ENCODE results near the gene MORN1. TPM values are rescaled to one million over a fixed set of nuclear protein-coding genes. Genes with fewer than 3 reads are reported as not detected.

Gene MORN1
- total and polyA plus RNA-seq, 9 of the 15 experiments (the other 6 are each of a cell fraction or from before 2014, with no cell fraction given), result 0.24 to 9.3 (median 4.2) TPM

DNA sequence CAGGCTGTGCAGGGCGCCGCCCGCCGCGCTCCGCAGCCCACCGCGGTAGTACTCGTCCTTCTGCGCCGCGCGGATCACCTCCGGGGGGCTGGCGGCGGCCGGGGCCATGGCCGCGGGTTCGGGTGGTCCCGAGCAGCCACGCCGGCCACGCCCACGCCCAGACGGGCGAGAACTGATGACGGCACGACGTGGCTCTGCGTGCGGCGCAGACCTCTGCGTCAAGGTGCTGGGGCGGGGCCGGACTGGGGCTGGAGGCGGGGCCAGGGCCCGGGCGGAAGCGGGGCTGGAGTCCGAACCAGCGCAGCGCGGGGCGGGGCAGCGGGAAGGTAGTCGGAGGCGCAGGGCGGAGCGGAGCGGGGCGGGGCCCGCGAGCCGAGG lies 21.0 kb upstream of the MORN1 start, which contains the start of gene PEX10 (continued):
- TF ChIP-seq, protein P1, sequence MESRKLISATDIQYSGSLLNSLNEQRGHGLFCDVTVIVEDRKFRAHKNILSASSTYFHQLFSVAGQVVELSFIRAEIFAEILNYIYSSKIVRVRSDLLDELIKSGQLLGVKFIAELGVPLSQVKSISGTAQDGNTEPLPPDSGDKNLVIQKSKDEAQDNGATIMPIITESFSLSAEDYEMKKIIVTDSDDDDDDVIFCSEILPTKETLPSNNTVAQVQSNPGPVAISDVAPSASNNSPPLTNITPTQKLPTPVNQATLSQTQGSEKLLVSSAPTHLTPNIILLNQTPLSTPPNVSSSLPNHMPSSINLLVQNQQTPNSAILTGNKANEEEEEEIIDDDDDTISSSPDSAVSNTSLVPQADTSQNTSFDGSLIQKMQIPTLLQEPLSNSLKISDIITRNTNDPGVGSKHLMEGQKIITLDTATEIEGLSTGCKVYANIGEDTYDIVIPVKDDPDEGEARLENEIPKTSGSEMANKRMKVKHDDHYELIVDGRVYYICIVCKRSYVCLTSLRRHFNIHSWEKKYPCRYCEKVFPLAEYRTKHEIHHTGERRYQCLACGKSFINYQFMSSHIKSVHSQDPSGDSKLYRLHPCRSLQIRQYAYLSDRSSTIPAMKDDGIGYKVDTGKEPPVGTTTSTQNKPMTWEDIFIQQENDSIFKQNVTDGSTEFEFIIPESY (CRISPR knock-in tag; IDR thresholded peaks at IDR 0.05), result peak; percentile 43; the same call in 1 of the 2 replicates
- TF ChIP-seq HNRNPLL (IDR thresholded peaks at IDR 0.05; ENCODE audit: low read depth, low read length, poor library complexity, severe bottlenecking) (peak; percentile 38), NEUROD1 (IDR thresholded peaks at IDR 0.05; ENCODE audit: borderline replicate concordance, low read depth, low read length, partially characterized antibody) (peak; percentile 15), HCFC1 (IDR thresholded peaks at IDR 0.05; ENCODE audit: low read depth, low read length) (peak; percentile 89), JUN (IDR thresholded peaks at IDR 0.05; ENCODE audit: borderline replicate concordance, low read depth, low read length) (peak; percentile 73; the same call in 1 of the 2 replicates), JUN (CRISPR knock-in tag; IDR thresholded peaks at IDR 0.05; ENCODE audit: borderline replicate concordance) (no peak), TCFL5 (CRISPR knock-in tag; conservative IDR thresholded peaks at IDR 0.05) (no peak), GATAD2B (IDR thresholded peaks at IDR 0.05; ENCODE audit: borderline replicate concordance) (peak; percentile 66), RBM22 (IDR thresholded peaks at IDR 0.05; ENCODE audit: low read depth, low read length, poor library complexity, severe bottlenecking) (no peak), KLF13 (tag; IDR thresholded peaks at IDR 0.05; ENCODE audit: borderline replicate concordance, low read depth) (peak; percentile 100), SIX5 (IDR thresholded peaks at IDR 0.05; ENCODE audit: borderline replicate concordance in 1 of 2, insufficient read depth in 1 of 2, low read depth in 1 of 2, low read length in 2 of 2) (peak in 1 of 2 experiments; percentile 36; a peak in 1 of 4 replicates), HDGF (IDR thresholded peaks at IDR 0.05) (no peak), MTA1 (IDR thresholded peaks at IDR 0.05; ENCODE audit: borderline replicate concordance) (peak; percentile 98), FIP1L1 (IDR thresholded peaks at IDR 0.05; ENCODE audit: low read depth, low read length, poor library complexity, severe bottlenecking) (peak; percentile 48), HMG20A (CRISPR knock-in tag; conservative IDR thresholded peaks at IDR 0.05) (no peak), HNRNPH1 (optimal IDR thresholded peaks at IDR 0.05; ENCODE audit: low read depth, low read length) (no peak), RBFOX2 (IDR thresholded peaks at IDR 0.05; ENCODE audit: low read depth, low read length) (peak; percentile 75), U2AF1 (optimal IDR thresholded peaks at IDR 0.05; ENCODE audit: low read depth, low read length) (peak; percentile 51), HMGN3 (IDR thresholded peaks at IDR 0.05; ENCODE audit: borderline replicate concordance, extremely low read depth, insufficient read length, low read depth, low read length) (peak; percentile 72), CREB1 (IDR thresholded peaks at IDR 0.05) (peak; percentile 100), CREB1 (CRISPR knock-in tag; IDR thresholded peaks at IDR 0.05) (peak; percentile 99), HDAC8 (tag; IDR thresholded peaks at IDR 0.05) (0 out of 2 replicates have a peak, but pooled peaks have one; percentile 42)
- TF ChIP-seq, protein P2, sequence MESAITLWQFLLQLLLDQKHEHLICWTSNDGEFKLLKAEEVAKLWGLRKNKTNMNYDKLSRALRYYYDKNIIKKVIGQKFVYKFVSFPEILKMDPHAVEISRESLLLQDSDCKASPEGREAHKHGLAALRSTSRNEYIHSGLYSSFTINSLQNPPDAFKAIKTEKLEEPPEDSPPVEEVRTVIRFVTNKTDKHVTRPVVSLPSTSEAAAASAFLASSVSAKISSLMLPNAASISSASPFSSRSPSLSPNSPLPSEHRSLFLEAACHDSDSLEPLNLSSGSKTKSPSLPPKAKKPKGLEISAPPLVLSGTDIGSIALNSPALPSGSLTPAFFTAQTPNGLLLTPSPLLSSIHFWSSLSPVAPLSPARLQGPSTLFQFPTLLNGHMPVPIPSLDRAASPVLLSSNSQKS (CRISPR knock-in tag; IDR thresholded peaks at IDR 0.05), result no peak
- TF ChIP-seq, protein P3, sequence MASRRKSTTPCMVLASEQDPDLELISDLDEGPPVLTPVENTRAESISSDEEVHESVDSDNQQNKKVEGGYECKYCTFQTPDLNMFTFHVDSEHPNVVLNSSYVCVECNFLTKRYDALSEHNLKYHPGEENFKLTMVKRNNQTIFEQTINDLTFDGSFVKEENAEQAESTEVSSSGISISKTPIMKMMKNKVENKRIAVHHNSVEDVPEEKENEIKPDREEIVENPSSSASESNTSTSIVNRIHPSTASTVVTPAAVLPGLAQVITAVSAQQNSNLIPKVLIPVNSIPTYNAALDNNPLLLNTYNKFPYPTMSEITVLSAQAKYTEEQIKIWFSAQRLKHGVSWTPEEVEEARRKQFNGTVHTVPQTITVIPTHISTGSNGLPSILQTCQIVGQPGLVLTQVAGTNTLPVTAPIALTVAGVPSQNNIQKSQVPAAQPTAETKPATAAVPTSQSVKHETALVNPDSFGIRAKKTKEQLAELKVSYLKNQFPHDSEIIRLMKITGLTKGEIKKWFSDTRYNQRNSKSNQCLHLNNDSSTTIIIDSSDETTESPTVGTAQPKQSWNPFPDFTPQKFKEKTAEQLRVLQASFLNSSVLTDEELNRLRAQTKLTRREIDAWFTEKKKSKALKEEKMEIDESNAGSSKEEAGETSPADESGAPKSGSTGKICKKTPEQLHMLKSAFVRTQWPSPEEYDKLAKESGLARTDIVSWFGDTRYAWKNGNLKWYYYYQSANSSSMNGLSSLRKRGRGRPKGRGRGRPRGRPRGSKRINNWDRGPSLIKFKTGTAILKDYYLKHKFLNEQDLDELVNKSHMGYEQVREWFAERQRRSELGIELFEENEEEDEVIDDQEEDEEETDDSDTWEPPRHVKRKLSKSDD (conservative IDR thresholded peaks at IDR 0.05; ENCODE audit: low read length), result no peak; the same call in 1 of the 2 replicates

Measured in K562 (cell line).